ENCODE results near the gene TMEM238. TPM values are rescaled to one million over a fixed set of nuclear protein-coding genes. Genes with fewer than 3 reads are reported as not detected.
A peak's percentile ranks its signal among the peaks of the same experiment; 100 is the strongest.
"Not testable (repeated sequence)": the region's sequence is repeated elsewhere in the genome, so short reads cannot be mapped to it uniquely, and the experiment has no call there.

Gene TMEM238
- total RNA-seq, 4 donors from 2014 or later, result 1.5 to 1.7 (median 1.6) TPM; not detected in 1

DNA sequence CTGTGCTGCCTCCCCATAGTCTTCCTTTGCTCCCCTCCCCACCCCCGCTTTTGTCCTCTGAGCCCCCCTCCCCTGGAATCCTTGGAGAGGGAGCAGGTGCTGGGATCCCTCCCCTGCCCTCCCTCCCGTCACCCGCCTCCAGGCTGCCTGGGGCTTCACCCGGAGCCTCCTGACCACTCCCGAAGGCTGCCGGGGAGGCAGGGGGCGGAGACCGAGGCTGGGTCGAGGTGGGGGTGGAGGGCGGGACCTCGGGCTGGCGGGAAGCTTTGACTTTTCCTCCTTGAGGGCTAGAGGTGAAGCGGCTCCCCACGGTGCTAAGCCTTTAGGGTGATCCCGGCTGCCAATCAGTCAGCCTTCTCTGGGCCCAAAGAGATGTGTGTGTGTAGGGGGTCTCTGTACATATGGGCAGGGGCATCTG, 42.9 kb downstream of the TMEM238 start:
- TF ChIP-seq, protein P1, sequence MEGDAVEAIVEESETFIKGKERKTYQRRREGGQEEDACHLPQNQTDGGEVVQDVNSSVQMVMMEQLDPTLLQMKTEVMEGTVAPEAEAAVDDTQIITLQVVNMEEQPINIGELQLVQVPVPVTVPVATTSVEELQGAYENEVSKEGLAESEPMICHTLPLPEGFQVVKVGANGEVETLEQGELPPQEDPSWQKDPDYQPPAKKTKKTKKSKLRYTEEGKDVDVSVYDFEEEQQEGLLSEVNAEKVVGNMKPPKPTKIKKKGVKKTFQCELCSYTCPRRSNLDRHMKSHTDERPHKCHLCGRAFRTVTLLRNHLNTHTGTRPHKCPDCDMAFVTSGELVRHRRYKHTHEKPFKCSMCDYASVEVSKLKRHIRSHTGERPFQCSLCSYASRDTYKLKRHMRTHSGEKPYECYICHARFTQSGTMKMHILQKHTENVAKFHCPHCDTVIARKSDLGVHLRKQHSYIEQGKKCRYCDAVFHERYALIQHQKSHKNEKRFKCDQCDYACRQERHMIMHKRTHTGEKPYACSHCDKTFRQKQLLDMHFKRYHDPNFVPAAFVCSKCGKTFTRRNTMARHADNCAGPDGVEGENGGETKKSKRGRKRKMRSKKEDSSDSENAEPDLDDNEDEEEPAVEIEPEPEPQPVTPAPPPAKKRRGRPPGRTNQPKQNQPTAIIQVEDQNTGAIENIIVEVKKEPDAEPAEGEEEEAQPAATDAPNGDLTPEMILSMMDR (IDR thresholded peaks at IDR 0.05), result no peak
- ATAC-seq (ENCODE audit: low FRiP score) (no peak), DNase-seq (ENCODE audit: low spot score) (peak; percentile 49)

GRCh38 chr19:55340784-55341147, 43.3 kb downstream of the TMEM238 start:
- DNase-seq (ENCODE audit: low spot score) (no peak), ATAC-seq (ENCODE audit: low FRiP score) (no peak)
- TF ChIP-seq, protein P1 (IDR thresholded peaks at IDR 0.05), result no peak

DNA sequence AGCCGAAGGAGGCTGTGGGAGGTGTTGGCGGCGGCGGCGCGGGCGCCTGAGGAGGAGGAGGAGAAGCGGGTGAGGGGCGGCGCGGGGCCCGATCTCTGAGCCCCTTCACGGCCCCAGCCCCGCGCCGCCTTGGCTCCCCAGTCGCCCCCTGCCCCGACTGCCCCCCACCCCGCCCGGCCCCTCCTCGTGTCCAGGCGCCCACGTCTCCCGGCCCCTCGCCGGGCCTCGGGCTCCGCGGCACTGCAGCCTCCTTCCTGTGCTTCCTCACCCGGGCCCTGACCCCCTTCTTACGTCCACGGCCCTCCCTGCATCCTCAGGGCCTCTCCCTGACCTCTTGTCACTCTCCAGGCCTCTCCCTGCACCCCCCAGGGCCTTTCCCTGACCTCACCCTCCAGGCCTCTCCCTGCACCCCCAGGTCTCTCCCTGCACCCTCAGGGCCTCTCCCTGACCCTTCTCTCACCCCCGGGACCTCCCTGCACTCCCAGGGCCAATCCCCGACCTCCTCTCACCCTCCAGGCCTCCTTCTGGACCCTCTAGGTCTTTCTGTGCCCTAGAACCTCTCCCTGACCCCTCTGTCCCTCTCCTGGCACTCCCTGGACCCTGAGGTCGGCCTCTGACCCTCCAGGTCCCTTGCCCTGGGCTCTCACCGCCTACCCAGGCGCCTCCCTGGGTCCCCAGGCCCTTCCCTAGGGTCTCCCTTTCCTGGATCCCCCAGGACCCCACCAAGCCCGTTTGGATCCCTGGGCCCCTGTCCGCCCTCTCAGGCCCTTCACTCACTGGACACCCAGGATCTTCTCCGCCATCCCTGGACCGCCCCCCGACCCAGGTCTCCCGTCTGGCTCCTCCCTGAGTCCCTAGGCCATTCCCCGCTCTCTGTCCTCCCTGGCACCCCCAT, 44.0 kb downstream of the TMEM238 start:
- ATAC-seq (ENCODE audit: low FRiP score), result no peak
- TF ChIP-seq, protein P1 (IDR thresholded peaks at IDR 0.05), result no peak
- DNase-seq (ENCODE audit: low spot score), result no peak

- peak; percentile 96 for ATAC-seq (ENCODE audit: low FRiP score)
- TF ChIP-seq, protein P1 (IDR thresholded peaks at IDR 0.05), result no peak
- peak; percentile 100 for DNase-seq (ENCODE audit: low spot score)
These were observed 44.8 kb downstream of the TMEM238 start, which contains the start of gene KMT5C for GRCh38 chr19:55339105-55339888. Gene KMT5C, plus strand, starts transcription at chr19:55339876. Its CDS starts 2,061 bp downstream, at chr19:55341937.

GRCh38 chr19:55336101-55336500, 48.0 kb downstream of the TMEM238 start:
- TF ChIP-seq, protein P1 (IDR thresholded peaks at IDR 0.05), result no peak

GRCh38 chr19:55333870-55334269, 50.2 kb downstream of the TMEM238 start:
- TF ChIP-seq, protein P1 (IDR thresholded peaks at IDR 0.05), result no peak
- ATAC-seq (ENCODE audit: low FRiP score) (no peak), DNase-seq (ENCODE audit: low spot score) (no peak)

More at GRCh38 chr19:55336101-55336500, 48.0 kb downstream of the TMEM238 start:
- ATAC-seq (ENCODE audit: low FRiP score), result no peak
- no peak for DNase-seq (ENCODE audit: low spot score)

- DNase-seq (ENCODE audit: low spot score), result not testable (repeated sequence)
These were observed 54.3 kb downstream of the TMEM238 start for GRCh38 chr19:55329791-55330190.

More at GRCh38 chr19:55329791-55330190, 54.3 kb downstream of the TMEM238 start:
- ATAC-seq (ENCODE audit: low FRiP score), result not testable (repeated sequence)
